ENCODE data around the gene LCNL1.

LCNL1 gene

GRCh38 chr9:136962701-136963248 lies 20.0 kb upstream of the LCNL1 start:
- Histone ChIP-seq H3K27me3 (ENCODE audit: insufficient read depth, poor library complexity, severe bottlenecking) (no peaks in the 10 kb centered on the region), H3K4me3 (ENCODE audit: severe bottlenecking) (no peak overlapping the region), H3K36me3 (ENCODE audit: low read depth) (no peaks in the 10 kb centered on the region), H3K4me1 (ENCODE audit: insufficient read depth, poor library complexity, severe bottlenecking) (no peaks in the 10 kb centered on the region), H3K27ac (ENCODE audit: poor library complexity, severe bottlenecking) (no peak overlapping the region), H3K9me3 (ENCODE audit: severe bottlenecking) (no peaks in the 10 kb centered on the region)
- ATAC-seq (ENCODE audit: low read depth) (no peak), DNase-seq (ENCODE audit: low spot score) (no peak)
- TF ChIP-seq, protein P1, sequence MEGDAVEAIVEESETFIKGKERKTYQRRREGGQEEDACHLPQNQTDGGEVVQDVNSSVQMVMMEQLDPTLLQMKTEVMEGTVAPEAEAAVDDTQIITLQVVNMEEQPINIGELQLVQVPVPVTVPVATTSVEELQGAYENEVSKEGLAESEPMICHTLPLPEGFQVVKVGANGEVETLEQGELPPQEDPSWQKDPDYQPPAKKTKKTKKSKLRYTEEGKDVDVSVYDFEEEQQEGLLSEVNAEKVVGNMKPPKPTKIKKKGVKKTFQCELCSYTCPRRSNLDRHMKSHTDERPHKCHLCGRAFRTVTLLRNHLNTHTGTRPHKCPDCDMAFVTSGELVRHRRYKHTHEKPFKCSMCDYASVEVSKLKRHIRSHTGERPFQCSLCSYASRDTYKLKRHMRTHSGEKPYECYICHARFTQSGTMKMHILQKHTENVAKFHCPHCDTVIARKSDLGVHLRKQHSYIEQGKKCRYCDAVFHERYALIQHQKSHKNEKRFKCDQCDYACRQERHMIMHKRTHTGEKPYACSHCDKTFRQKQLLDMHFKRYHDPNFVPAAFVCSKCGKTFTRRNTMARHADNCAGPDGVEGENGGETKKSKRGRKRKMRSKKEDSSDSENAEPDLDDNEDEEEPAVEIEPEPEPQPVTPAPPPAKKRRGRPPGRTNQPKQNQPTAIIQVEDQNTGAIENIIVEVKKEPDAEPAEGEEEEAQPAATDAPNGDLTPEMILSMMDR (IDR thresholded peaks at IDR 0.05; ENCODE audit: poor library complexity, severe bottlenecking): no peak

GRCh38 chr9:136963341-136963740 lies 19.5 kb upstream of the LCNL1 start:
- H3K4me1 ChIP-seq (ENCODE audit: insufficient read depth, poor library complexity, severe bottlenecking): no peaks in the 10 kb centered on the region

DNA sequence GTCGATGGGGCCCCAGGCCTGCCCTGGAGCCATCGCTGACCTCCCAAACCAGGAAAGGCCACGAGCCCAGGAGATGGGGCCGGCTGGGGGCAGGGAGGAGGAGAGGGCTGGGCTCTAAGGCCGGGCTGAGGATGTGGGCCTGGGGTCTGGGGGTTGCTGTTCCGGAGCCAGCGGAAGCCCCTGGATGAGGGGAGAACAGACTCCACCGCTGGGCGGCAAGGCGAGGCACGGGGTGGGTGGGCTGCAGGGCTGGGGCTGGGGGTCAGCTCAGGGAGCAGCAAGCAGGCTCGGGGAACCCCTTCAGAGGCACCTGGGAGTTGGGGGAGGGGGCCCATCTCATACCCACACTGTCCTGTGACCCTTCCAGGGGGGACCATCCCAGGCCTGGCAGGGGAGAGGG lies 19.0 kb upstream of the LCNL1 start:
- no peaks in the 10 kb centered on the region for H3K27me3 ChIP-seq (ENCODE audit: insufficient read depth, poor library complexity, severe bottlenecking)
- no peaks in the 10 kb centered on the region for H3K36me3 ChIP-seq (ENCODE audit: low read depth)
- H3K9me3 ChIP-seq (ENCODE audit: severe bottlenecking): no peaks in the 10 kb centered on the region
- H3K27ac ChIP-seq (ENCODE audit: poor library complexity, severe bottlenecking): no peak overlapping the region
- no peak for ATAC-seq (ENCODE audit: low read depth)
- H3K4me1 ChIP-seq (ENCODE audit: insufficient read depth, poor library complexity, severe bottlenecking): no peaks in the 10 kb centered on the region
- no peak overlapping the region for H3K4me3 ChIP-seq (ENCODE audit: severe bottlenecking)
- TF ChIP-seq, protein P1 (IDR thresholded peaks at IDR 0.05; ENCODE audit: poor library complexity, severe bottlenecking): no peak
- DNase-seq (ENCODE audit: low spot score): no peak

More at GRCh38 chr9:136963341-136963740, 19.5 kb upstream of the LCNL1 start:
- Histone ChIP-seq H3K36me3 (ENCODE audit: low read depth) (no peaks in the 10 kb centered on the region), H3K9me3 (ENCODE audit: severe bottlenecking) (no peaks in the 10 kb centered on the region), H3K27ac (ENCODE audit: poor library complexity, severe bottlenecking) (no peak overlapping the region), H3K27me3 (ENCODE audit: insufficient read depth, poor library complexity, severe bottlenecking) (no peaks in the 10 kb centered on the region), H3K4me3 (ENCODE audit: severe bottlenecking) (no peak overlapping the region)
- no peak for DNase-seq (ENCODE audit: low spot score)
- no peak for ATAC-seq (ENCODE audit: low read depth)
- TF ChIP-seq, protein P1 (IDR thresholded peaks at IDR 0.05; ENCODE audit: poor library complexity, severe bottlenecking): no peak

DNA sequence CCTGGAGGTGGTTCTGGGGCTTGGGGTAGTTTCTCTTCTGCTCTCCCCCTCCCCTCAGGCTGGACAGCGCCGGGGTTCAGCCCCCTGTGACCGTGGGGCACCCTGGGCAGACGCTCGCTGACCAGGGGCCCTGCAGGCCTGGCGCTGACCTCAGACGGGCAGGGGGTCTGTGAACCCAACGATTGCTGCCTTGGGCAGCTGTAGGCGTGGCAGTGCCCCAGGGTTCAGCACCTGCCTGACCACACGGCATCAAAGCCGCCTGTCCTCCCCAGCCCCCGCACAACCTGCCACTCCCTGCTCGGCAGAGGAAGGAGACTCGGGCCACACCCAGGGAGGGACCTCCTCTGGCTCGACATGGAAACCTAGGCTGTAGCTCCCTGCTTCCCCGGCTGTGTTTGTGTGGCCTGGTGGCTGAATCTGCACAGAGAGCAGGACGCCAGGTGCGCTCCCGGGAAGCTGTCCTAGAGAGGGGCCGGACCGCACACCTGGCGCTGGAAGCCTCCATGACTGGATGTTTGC lies 18.6 kb upstream of the LCNL1 start:
- DNase-seq (ENCODE audit: low spot score): no peak
- Histone ChIP-seq H3K4me1 (ENCODE audit: insufficient read depth, poor library complexity, severe bottlenecking) (no peaks in the 10 kb centered on the region), H3K27ac (ENCODE audit: poor library complexity, severe bottlenecking) (no peak overlapping the region), H3K36me3 (ENCODE audit: low read depth) (no peaks in the 10 kb centered on the region), H3K4me3 (ENCODE audit: severe bottlenecking) (no peak overlapping the region), H3K27me3 (ENCODE audit: insufficient read depth, poor library complexity, severe bottlenecking) (no peaks in the 10 kb centered on the region), H3K9me3 (ENCODE audit: severe bottlenecking) (no peaks in the 10 kb centered on the region)
- TF ChIP-seq, protein P1 (IDR thresholded peaks at IDR 0.05; ENCODE audit: poor library complexity, severe bottlenecking): no peak
- ATAC-seq (ENCODE audit: low read depth): peak; percentile 57

DNA sequence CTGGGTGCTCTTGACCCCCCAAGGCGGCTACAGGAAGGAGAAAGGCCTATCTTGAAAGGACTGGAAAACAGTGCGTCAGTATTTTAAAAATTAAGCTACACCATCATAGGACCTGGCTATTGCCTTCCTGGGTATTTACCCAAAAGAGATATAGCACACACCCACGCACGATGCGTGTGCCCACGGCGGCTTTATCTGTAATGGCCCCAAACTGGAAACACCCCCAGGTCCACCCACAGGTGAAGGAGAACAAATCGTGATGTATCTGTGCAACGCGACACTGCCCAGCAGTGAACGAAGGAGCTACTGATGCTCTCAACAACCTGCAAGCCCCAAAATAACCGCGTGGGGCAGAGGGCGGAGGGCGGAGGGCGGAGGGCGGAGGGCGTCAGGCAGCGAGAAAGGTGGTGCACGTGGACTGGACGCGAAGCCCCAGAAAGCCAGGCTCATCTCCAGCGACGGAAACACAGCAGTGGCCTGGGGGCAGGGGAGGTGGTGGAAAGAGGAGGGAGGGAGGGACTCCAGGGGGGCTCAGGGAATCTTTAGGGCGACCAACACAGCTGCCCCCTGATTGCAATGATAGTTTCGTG lies 17.9 kb upstream of the LCNL1 start:
- no peak for ATAC-seq (ENCODE audit: low read depth)
- Histone ChIP-seq H3K9me3 (ENCODE audit: severe bottlenecking) (no peaks in the 10 kb centered on the region), H3K27me3 (ENCODE audit: insufficient read depth, poor library complexity, severe bottlenecking) (no peaks in the 10 kb centered on the region), H3K4me3 (ENCODE audit: severe bottlenecking) (no peak overlapping the region), H3K4me1 (ENCODE audit: insufficient read depth, poor library complexity, severe bottlenecking) (no peaks in the 10 kb centered on the region), H3K27ac (ENCODE audit: poor library complexity, severe bottlenecking) (no peak overlapping the region), H3K36me3 (ENCODE audit: low read depth) (no peaks in the 10 kb centered on the region)
- TF ChIP-seq, protein P1 (IDR thresholded peaks at IDR 0.05; ENCODE audit: poor library complexity, severe bottlenecking): no peak
- no peak for DNase-seq (ENCODE audit: low spot score)

Data from RWPE2 (cell line).